Left lobe of liver (tissue), 2 donors: ENCODE measurements around the gene GPR3. TPM values are rescaled to one million over a fixed set of nuclear protein-coding genes. Genes with fewer than 3 reads are reported as not detected.
A peak's percentile ranks its signal among the peaks of the same experiment; 100 is the strongest.

Source experiments
- ATAC-seq: fragments of 200-7000 bp; cut with Tn5 transposase; one replicate; pipeline ENCODE4 v1.9.1; 2020; ENCODE audit warnings: mild to moderate bottlenecking, moderate library complexity
- DNase-seq: peaks from one replicate; pipeline ENCODE4 v3.0.0-alpha.2; 2020; ENCODE audit warnings: low spot score
- total RNA-seq: library from RNA; stranded (reverse); gene quantifications from one replicate; pipeline ENCODE4 v1.2.1, GENCODE V29; 2021
- donor health status: DM: no; HTN: no; CAD: no; lungs with moderate emphysema.
- donor health status: DM: no; HTN: yes; CAD: no.

GPR3 gene
- total RNA-seq, 1 donor from 2014 or later = not detected

GRCh38 chr1:27358038-27358927 is 34.1 kb upstream of the GPR3 start:
- DNase-seq (no peak), ATAC-seq (no peak)

GRCh38 chr1:27358928-27359313 is 33.5 kb upstream of the GPR3 start:
- DNase-seq = no peak
- ATAC-seq = no peak

GRCh38 chr1:27359822-27360158 is 32.6 kb upstream of the GPR3 start:
- no peak for DNase-seq
- ATAC-seq = no peak

- DNase-seq = no peak
- no peak for ATAC-seq
Observed at GRCh38 chr1:27360159-27361043, 32.0 kb upstream of the GPR3 start.

- ATAC-seq = no peak
- DNase-seq = no peak
Observed at GRCh38 chr1:27361044-27361402, 31.4 kb upstream of the GPR3 start.

GRCh38 chr1:27361553-27361952 is 30.9 kb upstream of the GPR3 start:
- no peak for ATAC-seq

GRCh38 chr1:27363766-27364695 is 28.4 kb upstream of the GPR3 start:
- ATAC-seq (no peak), DNase-seq (no peak)

More at GRCh38 chr1:27361553-27361952, 30.9 kb upstream of the GPR3 start:
- no peak for DNase-seq

- no peak for DNase-seq
- no peak for ATAC-seq
Observed at GRCh38 chr1:27364696-27365371, 27.6 kb upstream of the GPR3 start.

- ATAC-seq (peak; percentile 78), DNase-seq (peak; percentile 83)
Observed at GRCh38 chr1:27365372-27366112, 26.9 kb upstream of the GPR3 start.

GRCh38 chr1:27366113-27366410 is 26.4 kb upstream of the GPR3 start:
- ATAC-seq (peak; percentile 58), DNase-seq (peak; percentile 83)

- peak; percentile 77 for DNase-seq
- peak; percentile 83 for ATAC-seq
Observed at GRCh38 chr1:27366411-27367159, 25.8 kb upstream of the GPR3 start, which contains the start of gene MAP3K6. TSS of gene MAP3K6 (minus strand) at chr1:27366961. CDS start at chr1:27366597, 364 bp downstream.

GRCh38 chr1:27367160-27367650 is 25.2 kb upstream of the GPR3 start:
- DNase-seq (no peak), ATAC-seq (no peak)

- DNase-seq = no peak
- no peak for ATAC-seq
Observed at GRCh38 chr1:27368869-27369582, 23.4 kb upstream of the GPR3 start.

- ATAC-seq (no peak), DNase-seq (no peak)
Observed at GRCh38 chr1:27372022-27372807, 20.2 kb upstream of the GPR3 start.

- no peak for DNase-seq
- no peak for ATAC-seq
Observed at GRCh38 chr1:27372808-27373690, 19.4 kb upstream of the GPR3 start.

- DNase-seq (no peak), ATAC-seq (peak; percentile 54)
Observed at GRCh38 chr1:27374362-27375086, 17.9 kb upstream of the GPR3 start, which contains the start of gene FCN3. TSS of gene FCN3 (minus strand) at chr1:27374824. CDS start at chr1:27374818, 6 bp downstream.
